NCI-H748 (cell line): ENCODE measurements around the gene PHACTR3.

Experiments
- DNase-seq: peaks from one replicate; lab custom pipeline; 2025; ENCODE audit not compliant: unreplicated experiment; lab: John Stamatoyannopoulos, UW

PHACTR3 gene

DNA sequence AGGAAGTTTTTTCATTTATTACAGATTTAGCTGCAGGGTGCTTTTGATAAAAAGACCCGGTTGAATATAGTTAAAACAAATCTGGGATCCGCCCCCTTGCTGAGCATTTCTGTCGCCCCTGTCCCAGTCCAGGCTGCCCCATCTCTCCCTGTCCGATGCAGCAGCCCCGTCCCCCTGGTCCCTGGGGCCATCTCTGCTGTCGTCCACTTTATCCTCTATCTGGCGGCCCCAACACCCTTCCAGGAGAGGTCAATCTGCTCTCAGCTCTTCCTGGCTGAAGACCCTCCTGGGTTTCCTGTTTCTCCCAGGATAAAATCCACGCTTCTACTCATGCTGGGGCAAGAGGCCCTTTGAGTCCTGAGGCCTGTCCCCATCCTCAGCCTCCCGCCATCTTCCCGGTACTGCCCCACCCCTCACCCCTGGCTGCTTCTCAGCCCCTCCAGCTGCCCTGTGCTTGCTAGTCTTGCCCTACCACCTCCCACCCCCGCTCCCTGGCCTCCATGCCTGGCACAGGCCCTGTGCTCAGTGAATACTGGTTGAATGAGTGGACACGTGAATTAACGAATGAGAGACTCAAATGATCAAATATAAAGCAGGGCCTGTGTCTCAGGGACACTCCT is 16.0 kb upstream of the PHACTR3 start:
- no peak for DNase-seq

DNA sequence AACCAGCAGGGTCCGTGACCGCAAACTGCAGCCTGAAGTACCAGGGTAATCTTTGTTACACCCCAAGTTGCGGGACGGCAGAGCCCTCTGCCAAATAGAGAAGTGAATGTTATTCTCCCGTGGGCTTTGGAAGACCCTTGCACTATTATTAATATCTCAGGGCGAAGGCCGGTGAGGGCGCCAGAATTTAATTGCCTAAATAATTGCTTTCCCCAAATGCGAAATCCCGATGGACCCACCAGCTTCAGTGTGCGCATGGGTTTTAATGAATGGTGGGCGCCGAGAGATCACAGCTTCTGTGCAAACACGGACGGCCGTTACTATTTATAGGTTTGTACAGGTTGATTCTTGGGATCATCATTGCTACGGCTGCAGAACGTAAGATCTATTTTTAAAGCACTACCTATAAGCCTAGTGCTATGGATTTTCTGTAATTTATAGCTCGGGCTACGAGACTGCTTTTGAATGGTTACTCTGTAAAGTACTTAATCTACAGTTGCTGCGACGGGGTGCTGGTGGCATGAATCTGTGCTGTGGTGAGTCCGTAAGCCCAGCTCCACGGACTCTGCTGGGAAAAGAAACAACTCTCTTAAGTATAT is 15.2 kb upstream of the PHACTR3 start:
- no peak for DNase-seq

DNA sequence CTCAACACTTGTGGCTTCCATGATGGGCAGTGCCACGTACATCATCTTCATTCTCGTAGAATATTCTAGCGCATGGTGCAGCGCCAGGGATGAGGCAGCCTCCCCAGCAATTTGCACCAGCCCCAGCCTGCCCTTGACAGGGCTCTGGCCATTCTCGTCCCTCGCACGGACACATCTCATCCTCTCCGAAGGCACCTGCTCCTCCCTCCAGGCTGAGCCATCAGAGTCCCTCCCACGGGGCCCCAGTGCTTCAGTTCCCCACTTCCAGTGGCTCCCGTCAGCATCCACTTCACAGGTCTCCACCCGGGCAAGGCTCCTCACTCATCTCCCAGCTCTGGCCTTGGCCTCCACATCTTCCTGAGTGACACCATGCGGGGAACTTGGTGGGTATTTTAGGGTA is 13.3 kb upstream of the PHACTR3 start:
- DNase-seq = no peak

DNA sequence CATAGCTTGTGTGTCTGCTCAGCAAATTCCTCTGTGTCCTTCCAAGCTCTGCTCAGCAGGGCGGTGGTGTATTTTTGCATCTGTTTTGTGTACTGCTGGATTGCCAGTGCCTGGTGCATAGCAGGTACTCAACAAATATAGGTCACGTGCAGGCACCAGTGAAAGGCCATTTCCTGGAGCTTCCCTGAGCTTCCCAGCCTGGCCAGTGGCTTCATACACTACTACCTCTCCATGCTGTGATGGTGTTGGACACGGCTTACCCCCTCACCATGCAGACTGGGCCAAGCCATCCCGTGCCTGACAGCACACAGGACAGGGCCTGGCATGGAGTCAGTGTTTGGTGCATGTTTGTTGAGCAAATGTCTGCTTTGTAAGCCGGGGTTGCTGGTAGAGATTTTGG is 7.7 kb upstream of the PHACTR3 start:
- DNase-seq = no peak

DNA sequence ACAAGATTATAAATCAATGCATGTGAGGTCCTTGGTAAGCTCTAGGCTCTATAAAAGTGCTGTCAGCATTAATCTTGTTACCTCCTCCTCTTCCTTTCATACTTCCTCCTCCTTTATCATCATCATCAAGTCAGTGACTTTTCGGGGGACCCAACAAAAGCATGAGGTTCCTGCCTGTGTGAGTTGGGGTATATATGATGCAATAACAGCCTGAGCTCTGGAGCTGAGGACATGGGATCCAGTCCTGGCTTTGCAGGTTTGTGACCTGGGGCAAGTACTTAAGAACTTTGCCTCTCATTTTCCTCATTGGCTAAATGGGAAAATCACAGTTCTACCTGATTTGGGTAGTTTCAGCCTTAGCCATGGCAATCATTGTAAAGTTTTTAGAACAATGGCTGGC is 7.1 kb upstream of the PHACTR3 start:
- no peak for DNase-seq

DNA sequence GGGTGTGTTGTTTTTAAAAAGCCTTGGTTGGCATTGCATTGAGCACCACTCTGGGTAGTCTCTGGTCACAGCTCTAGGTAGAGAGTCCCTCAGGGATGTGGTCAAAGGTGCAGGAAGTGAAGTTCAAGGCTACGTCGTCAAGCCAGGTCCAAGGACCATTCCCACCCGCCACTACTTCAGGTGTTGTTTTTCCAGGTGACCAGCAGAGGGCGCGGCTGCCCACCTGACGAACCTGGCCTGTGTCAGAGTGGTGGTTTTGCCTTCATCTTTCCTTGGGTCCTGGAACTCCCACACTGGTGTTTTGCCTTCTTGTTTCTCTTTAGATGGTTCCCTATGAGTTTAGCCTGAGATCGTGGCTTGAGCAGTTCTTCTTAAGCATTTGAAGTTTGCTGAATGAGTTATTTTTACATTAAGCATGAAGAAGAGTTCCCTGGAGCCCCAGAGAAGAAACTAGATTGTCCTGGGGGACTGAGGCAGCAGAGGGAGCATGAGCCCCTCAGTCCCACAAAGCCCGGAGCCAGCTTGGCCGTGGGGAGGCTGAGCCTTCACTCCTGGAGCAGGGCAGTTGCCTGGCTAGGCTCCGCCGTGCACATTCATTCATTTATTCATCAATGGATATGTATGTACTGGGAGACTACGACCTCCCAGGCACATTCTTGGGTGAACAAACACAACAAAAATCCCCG is 5.6 kb upstream of the PHACTR3 start:
- peak; percentile 51 for DNase-seq

DNA sequence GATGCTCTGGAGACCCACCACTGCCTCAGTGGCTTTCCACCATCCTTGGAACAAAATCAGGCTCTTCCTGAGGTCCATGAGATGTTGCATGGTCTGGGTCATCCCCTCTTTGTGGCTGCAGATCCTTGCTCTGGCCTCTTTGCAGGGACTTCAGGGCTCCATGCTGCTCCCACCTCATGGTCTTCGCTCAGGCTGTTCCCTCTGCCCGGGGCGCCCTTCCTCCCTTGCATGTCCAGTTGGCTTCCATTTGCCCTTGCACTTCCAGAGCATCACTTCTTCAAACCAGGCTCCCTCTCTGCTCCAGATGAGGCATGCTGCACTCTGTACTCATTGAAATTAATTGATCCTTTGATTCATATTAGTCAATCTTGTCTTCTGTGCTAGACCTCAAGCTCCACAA is 4.4 kb upstream of the PHACTR3 start:
- no peak for DNase-seq

DNA sequence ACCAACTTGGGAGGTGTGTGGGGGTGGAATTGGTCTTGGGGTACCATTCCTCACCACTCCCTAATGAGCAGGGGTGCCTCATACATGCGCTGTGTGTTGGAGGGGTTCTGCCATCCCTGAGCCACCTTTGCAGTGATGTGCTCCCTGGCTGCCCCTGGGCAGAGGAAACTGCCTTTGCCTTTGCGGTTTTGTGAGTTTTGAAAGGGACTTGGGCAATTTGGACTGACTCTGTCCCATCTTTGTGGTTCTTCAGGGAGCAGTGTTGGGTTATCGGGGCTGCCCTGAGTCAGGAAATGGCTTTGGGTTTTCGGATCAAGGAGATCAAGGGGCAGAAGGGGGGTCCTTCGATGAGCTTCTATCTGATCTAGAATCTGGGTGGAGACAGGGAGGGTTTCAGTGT is 3.9 kb upstream of the PHACTR3 start:
- no peak for DNase-seq

DNA sequence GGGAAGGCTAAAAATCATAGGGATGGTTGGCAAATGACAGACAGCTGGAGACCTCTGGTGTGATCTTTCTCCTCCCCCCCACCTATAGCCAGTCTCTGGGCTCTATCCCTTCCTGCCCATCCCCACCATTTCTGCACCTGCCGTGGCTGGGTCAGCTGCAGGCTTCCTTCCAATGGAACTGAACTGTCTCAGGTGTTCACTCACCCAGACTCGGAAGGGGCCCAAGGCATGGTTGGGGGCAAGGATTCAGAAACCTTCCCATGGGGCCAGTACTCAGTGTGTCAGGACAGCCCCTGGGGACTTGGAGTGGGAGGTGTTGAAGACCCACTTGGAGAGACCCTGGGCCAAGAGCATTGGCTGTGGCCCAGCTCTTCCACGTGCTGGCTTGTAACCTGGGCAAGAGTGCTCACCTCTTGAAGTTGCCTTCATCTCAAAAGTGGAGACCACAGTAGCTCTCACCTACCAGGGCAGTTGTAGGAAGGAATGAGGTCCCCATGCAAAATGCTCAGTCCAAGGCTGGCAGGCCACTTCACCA is 1.7 kb upstream of the PHACTR3 start:
- DNase-seq = no peak

DNA sequence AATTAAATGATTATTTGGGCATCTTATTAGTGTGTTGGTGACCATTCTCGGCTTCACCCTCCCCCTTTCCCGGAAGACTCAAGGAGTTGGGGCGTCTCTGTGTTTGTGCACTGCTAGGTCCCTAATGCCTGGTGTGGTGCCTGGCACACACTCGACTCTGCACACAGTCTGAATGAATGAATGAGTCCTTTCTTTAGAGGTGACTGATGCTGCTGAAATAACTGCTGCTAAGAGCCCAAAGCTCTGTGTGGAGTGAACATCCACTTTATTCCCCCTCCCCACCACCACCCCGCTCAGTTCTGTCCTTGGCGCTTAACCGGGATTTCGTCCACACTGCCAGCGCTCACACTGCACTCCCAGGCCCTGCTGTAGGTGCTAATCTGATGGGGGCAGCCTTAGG is 1.2 kb upstream of the PHACTR3 start:
- DNase-seq = no peak

DNA sequence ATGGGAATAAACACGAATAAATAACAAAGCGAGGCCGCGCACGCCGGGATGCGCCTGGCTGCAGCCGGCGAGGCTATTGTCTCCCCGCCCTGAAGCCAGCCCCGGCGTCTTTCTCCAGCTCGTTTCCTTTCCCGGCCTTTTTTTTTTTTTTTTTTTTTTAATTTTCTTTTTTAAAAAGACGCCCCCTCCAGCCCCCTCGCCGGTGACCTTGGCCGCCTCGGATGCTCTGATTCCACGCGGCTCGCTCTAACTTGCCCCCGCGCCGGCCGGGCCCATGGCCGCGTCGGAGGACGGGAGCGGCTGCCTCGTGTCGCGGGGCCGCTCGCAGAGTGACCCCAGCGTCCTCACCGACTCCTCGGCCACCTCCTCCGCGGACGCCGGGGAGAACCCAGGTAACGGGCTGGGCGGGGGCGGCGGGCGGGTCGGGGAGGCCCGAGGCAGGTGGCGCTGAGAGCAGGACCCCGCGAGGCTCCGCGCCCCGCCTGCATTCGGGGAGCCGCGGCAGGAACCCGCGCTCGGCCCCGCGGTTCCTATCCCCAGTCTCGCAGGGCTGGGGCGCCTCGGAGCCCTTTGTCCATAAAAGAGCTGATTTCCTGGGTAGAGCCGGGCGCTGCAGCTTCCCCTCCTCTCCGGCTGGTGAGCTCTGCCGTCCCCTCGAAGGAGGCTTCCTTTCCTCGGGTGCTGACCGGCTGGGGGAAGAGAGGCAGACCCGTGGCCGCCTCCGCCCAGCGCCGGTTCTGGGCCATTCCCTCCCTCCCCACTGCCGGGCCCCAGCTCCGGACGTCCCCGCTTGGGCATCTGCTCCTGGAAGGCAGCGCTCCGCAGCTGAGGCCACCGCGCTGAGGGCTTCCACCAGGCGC is 631 bp downstream of the PHACTR3 start:
- DNase-seq = peak; percentile 51

DNA sequence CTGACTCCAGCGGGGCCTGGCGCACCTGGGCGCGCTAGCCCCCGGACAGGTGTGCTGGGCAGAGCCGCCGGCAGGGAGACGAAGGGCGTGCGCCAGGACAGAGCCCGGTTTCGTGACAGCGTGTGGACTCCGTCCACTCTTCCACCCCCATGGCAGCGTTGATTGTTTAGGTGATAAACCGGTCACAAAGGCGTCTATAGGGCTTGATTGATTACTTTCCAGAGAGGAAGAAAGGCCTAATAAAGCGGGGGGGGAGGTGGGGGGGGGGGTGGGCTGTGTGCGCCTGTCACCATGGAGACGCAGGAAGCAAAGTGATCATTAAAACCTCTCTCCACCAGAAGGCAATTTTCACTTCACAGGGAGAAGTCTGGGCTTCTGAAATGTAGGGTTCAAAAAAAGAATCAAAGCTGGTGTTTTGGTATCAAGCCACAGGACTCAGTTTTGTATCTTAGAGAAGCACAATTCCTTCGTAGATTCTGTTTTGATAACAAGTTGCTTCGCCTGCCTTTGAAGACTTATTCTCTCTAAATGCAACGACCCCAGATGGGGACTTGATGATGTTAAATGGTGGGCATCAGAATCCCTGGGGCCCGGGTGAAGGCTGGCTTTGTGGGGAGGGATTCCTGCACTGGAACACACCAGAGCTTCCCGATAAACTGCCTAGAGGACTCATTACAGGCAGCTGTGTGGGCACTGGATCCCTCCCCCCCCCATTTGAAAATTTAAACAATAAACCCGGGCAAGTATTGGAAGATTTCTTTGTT is 1.4 kb downstream of the PHACTR3 start:
- DNase-seq = peak; percentile 78

DNA sequence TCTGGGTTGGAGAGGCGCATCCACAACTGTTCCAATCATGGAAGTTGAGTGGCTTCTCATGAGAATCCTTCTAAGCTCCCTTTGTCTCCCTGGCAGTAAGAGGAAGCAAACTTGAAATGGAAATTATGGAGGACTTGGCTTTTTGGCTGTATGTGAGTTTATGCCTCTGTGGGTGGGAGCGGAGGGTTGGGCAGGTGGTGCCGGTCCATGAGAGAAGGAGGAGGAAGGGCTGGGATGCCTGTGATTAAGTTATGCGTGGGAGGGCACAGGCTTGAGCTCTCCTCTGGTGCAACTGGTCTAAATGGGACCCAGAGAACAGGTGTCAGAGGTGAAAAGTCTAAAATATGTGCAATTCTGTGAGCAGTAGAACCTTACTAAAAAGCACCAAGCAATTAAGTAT is 2.2 kb downstream of the PHACTR3 start:
- no peak for DNase-seq

DNA sequence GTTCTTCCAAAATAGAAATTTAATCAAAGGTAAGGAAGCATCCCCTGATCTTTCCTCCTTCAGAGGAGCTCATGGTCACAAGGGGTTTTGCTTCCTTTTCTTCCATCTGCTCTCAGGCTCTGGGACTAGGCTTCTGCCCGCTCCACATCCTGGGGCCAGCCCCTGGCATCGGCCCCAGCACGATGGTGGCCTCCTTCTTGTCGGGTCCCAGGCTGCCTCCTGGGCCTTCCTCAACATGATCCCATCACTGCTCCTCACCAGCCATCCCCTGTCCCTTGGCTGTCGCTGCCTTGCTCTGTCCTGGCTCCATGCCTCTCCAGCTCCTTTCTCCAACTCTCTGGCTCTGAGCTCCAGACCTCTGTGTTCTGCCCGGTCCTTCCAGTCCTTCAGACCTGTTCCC is 4.1 kb downstream of the PHACTR3 start:
- no peak for DNase-seq

DNA sequence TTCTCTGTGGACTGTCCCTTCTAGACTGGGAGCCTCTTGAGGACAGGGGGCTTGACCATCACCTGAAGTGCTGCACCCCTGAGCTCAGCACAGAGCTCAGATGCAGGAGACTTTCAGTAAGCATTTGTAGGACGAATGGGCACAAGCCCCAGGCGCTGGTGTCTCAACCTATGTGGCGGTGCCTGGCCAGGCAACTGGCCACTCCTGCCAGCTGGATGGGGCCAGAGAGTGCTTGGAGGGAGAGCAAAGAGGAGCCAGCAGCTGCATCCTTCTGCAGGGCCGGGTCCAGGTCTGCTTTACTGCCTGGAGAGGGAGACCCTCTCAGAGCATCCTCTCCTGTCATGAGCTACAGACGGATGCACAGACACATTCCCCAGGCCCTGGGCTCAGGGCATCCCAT is 4.5 kb downstream of the PHACTR3 start:
- no peak for DNase-seq

DNA sequence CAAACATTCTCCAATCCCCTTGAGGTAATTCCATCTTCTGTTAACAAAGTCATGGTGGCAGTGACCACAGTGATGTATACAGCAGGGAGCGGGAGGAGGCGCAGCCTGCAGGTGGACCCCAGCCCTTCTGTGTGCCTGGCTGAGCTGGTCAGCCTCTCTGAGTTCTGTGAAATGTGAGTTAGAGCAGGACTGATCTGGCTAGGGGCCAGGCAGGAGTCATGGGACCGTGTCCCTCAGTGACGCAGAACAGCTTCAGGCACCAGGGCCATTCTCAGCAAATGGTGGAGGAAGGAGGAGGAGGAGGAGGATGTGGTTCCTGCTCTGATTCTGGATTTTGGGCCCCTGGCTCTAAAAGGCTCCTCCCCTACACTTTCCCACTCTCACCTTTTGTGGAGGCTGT is 6.9 kb downstream of the PHACTR3 start:
- DNase-seq = no peak

DNA sequence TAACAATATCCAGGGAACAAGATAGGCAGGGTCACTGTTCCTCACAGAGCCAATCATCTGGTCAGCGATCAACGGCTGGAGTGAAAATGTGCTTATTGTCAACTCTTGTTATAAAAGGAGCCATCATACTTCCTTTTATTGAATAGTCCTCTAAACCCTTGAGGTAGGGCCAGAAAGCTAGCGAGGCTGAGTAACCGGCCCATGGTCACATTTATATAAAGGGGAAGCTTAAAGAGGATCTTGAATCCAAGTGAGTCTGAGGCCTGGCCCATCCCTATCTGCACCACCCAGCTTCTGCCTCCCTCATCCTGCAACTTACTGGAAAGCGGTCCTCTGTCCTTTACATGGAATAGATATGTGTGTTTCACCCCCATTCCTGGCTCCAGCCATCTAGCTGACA is 9.5 kb downstream of the PHACTR3 start:
- no peak for DNase-seq

DNA sequence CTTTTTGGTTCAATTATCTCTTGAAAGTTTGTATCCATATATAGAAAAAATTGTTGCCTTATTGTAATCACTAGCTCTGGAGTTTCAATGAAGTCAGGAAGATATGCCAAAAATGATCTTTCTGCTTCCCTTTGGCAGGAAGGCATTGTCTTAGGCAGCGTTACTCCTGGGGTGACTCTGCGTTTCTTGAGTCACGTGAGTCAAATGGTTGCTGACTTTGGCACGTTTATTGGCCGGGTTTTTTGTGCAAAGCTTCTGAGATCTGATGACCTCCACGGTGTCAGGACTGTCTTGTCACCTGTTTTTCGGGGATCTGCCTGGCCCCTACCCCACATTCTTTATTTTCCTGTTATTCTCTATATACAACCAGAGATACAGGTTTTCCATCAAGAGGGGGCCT is 10.4 kb downstream of the PHACTR3 start:
- no peak for DNase-seq

DNA sequence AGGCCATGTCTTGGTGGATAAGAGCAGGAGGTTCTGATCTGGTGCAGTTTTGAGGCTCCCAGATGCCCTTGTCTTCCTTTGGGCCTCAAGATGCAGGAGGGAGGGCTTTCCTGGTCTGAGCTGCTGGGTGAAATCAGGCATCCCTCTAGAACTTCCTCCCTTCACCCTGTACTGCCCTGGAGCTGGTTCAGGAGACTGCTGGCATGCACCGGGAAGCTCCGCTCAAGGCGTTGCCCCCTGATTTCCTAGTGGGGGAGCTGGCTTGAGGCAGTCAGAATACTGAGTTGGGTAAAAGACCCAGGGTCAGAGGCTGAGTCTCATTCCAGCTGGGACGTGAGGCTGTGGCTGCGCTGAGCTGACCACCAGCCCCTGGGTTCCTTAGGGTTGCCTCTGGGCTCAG is 12.0 kb downstream of the PHACTR3 start:
- no peak for DNase-seq

DNA sequence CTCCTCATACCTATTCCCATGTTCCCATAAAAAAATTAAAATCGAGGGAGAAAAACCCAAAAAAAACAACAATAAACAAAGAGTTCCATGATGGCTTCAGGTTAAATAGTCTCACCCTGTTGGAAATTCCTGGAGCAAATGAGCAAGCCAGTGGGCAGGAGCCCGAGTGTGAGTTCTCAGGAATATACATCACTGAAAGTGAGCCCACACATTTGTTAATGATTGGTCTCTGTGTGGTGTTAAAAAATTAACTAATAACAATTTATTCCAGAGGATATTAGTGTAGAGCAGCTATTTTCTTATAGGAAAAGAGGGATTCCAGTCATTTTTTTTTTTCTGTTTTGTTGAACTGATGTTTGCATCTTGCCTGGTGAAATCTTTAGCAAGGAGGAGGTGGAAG is 12.9 kb downstream of the PHACTR3 start:
- DNase-seq = no peak

DNA sequence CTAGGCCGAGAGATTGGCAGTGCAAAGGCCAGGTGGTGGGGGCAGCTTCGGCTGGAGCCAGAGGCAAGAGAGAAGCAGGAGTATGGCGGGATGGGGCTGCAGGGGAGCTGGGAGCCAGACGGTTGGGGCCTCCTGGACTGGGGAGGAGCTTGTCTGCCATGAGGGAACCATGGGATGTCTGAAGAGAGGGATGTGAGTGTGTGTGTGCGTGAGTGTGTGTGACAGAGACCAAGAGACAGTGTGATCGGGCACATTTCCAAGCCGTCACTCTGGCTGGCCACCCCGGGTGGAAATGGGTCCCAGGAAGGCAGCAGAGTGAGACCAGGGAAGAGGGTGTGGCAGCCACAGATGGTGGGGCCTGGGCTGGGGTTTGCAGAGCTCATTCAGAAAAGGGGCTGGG is 13.8 kb downstream of the PHACTR3 start:
- DNase-seq = no peak
